Neutrophil (primary cell): Measurements from ENCODE around the gene JDP2.

Experiments used
- H3K27ac ChIP-seq: fragments of 200-600 bp; sonication (generic); 2 replicates; pipeline ENCODE4 v1.5.1; 2016; ENCODE audit warnings: mild to moderate bottlenecking, moderate library complexity
- H3K27me3 ChIP-seq: fragments of 200-600 bp; sonication (generic); 2 replicates; pipeline ENCODE4 v1.6.0; 2016; ENCODE audit warnings: mild to moderate bottlenecking
- H3K36me3 ChIP-seq: fragments of 200-600 bp; sonication (generic); 2 replicates; pipeline ENCODE4 v1.5.1; 2017
- H3K4me1 ChIP-seq, 2 experiments: fragments of 200-600 bp in 1 of 2; sonication (generic) in 1 of 2; 1 replicate in 1 of 2; 2 replicates in 1 of 2; pipeline versions ENCODE4 v1.5.1 to v1.6.1; 2013 to 2016; ENCODE audit warnings: low read depth in 1 of 2, low read length in 1 of 2, mild to moderate bottlenecking in 1 of 2, moderate library complexity in 1 of 2; ENCODE audit not compliant: control insufficient read depth in 1 of 2, insufficient read depth in 1 of 2
- H3K4me3 ChIP-seq, 2 experiments: fragments of 200-600 bp in 1 of 2; sonication (generic) in 1 of 2; 1 replicate in 1 of 2; 2 replicates in 1 of 2; pipeline ENCODE4 v1.5.1; 2013 to 2016; ENCODE audit warnings: low read depth in 1 of 2, low read length in 1 of 2, mild to moderate bottlenecking in 1 of 2, moderate library complexity in 1 of 2
- H3K9me3 ChIP-seq: fragments of 200-600 bp; sonication (generic); 2 replicates; pipeline ENCODE4 v1.5.1; 2016
- TF ChIP-seq, protein P1 (sequence below): fragments of 200-600 bp; sonication (generic); IDR thresholded peaks from 2 replicates; pipeline ENCODE4 v1.5.1; 2016; ENCODE audit warnings: antibody characterized with exemption

The JDP2 gene

GRCh38 chr14:75497701-75498100, 69.9 kb downstream of the JDP2 start:
- peaks cover 0 to 12% of the 10 kb centered on the region in 2 experiments for H3K4me1 ChIP-seq
- TF ChIP-seq, protein P1, sequence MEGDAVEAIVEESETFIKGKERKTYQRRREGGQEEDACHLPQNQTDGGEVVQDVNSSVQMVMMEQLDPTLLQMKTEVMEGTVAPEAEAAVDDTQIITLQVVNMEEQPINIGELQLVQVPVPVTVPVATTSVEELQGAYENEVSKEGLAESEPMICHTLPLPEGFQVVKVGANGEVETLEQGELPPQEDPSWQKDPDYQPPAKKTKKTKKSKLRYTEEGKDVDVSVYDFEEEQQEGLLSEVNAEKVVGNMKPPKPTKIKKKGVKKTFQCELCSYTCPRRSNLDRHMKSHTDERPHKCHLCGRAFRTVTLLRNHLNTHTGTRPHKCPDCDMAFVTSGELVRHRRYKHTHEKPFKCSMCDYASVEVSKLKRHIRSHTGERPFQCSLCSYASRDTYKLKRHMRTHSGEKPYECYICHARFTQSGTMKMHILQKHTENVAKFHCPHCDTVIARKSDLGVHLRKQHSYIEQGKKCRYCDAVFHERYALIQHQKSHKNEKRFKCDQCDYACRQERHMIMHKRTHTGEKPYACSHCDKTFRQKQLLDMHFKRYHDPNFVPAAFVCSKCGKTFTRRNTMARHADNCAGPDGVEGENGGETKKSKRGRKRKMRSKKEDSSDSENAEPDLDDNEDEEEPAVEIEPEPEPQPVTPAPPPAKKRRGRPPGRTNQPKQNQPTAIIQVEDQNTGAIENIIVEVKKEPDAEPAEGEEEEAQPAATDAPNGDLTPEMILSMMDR: no peak
- no peaks in the 10 kb centered on the region for H3K9me3 ChIP-seq
- no peak overlapping the region for H3K27ac ChIP-seq
- H3K36me3 ChIP-seq: no peaks in the 10 kb centered on the region
- H3K27me3 ChIP-seq: no peaks in the 10 kb centered on the region
- no peak overlapping the region for H3K4me3 ChIP-seq

DNA sequence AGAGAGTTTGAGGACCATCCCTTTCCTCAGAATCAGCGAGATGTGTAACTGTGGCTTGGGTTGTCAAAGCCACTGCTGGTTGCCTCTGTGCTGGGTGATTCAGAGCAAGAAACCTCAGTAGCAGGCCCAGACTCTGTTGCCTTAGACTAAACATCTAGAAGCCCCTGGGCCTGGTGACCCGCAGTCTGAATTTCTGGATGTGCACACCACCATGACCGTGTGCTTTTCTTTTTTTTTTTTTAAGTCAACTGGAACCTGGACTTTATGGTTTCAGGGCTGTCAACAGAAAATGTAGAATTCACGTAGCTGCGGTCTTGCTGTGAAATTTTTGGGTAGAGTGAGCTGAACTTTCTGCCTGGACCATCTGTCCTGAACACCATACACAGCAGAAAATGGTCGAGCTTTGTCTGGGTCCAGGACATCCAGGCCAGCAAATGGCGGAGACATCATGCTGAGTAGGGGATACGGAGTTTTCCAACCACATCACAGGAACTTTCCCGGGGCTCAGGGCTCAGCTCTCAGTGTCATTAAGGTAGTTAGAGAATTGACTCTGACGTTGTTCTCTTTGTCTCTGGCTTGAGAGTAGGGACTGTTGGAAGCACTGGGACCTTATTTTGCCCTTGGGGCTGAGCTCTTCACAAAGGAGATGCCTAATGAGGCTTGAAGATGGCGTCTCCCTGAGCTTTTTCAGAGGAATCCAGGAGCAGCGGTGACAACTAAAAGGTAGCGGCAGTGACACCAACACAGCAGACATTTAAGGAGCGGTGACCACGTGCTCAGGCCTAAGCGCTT, 71.5 kb downstream of the JDP2 start:
- TF ChIP-seq, protein P1: no peak
- Histone ChIP-seq H3K27me3 (no peaks in the 10 kb centered on the region), H3K36me3 (no peaks in the 10 kb centered on the region), H3K27ac (no peak overlapping the region), H3K4me1 (peaks cover 0 to 12% of the 10 kb centered on the region in 2 experiments), H3K4me3 (no peak overlapping the region), H3K9me3 (no peaks in the 10 kb centered on the region)

DNA sequence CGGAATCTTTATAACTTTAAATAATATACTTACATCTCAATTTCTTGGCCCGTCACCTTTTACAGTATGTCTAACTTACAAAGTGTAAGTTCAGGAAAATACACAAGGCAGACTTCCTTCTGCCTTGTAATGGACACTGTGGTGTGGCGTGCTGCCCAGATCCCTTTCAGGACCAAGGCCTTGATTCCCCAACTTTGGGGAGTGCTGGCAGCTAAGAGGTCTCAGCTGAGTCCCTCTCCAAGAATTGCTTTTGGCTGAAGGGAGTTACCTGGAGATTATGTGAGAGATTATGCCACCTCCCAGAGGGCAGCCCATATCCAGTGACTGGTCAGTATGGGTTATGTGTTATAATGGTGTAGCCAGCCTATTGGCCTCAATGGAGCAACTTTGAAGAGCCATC, 73.3 kb downstream of the JDP2 start:
- Histone ChIP-seq H3K9me3 (no peaks in the 10 kb centered on the region), H3K4me3 (no peak overlapping the region), H3K4me1 (no peaks in the 10 kb centered on the region), H3K27ac (no peak overlapping the region), H3K36me3 (no peaks in the 10 kb centered on the region), H3K27me3 (no peaks in the 10 kb centered on the region)
- TF ChIP-seq, protein P1: no peak

DNA sequence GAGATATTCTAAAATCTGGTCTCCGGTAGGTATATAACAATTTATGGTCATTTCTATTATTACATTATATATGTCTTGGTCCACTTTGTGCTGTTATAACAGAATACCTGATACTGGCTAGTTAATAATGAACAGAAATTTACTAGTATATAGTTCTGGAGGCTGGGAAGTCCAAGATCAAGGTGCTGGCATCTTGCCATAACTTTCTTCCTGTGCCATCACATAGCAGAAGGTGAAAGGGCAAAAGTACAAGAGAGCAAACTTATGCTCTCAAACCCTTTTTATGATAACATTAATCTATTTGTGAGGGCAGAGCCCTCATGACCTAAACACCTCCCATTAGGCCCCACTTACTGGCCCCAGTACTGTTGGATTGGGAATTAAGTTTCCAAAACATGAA, 76.6 kb downstream of the JDP2 start:
- no peaks in the 10 kb centered on the region for H3K36me3 ChIP-seq
- no peaks in the 10 kb centered on the region for H3K4me1 ChIP-seq
- no peak overlapping the region for H3K27ac ChIP-seq
- H3K27me3 ChIP-seq: no peaks in the 10 kb centered on the region
- no peak overlapping the region for H3K4me3 ChIP-seq
- H3K9me3 ChIP-seq: no peaks in the 10 kb centered on the region
- TF ChIP-seq, protein P1: no peak

DNA sequence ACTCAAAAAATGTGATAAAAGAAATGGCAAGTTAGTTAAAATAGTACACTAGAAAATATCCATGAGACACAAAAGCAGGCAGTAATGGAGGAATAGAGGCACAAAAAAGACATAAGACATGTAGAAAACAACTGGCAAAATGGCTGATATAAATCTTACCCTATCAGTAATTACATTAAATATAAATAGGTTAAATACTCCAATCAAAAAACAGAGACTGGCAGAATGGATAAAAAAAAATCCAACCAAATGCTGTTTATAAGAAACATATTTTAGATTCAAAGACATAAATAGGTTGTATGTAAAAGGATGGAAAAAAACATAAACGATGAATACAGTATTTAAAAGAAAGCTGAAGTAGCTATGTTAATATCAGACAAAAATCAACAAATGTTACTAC, 79.1 kb downstream of the JDP2 start:
- Histone ChIP-seq H3K4me3 (no peak overlapping the region), H3K4me1 (no peaks in the 10 kb centered on the region), H3K9me3 (no peaks in the 10 kb centered on the region), H3K27ac (no peak overlapping the region), H3K36me3 (no peaks in the 10 kb centered on the region), H3K27me3 (no peaks in the 10 kb centered on the region)
- TF ChIP-seq, protein P1: no peak
